Measurements from ENCODE around the gene ZNHIT1.
A peak's percentile ranks its signal among the peaks of the same experiment; 100 is the strongest.

The ZNHIT1 gene

GRCh38 chr7:101172005-101172853 is 45.7 kb upstream of the ZNHIT1 start:
- no peak for DNase-seq (ENCODE audit: low read depth)
- TF ChIP-seq, protein P1, sequence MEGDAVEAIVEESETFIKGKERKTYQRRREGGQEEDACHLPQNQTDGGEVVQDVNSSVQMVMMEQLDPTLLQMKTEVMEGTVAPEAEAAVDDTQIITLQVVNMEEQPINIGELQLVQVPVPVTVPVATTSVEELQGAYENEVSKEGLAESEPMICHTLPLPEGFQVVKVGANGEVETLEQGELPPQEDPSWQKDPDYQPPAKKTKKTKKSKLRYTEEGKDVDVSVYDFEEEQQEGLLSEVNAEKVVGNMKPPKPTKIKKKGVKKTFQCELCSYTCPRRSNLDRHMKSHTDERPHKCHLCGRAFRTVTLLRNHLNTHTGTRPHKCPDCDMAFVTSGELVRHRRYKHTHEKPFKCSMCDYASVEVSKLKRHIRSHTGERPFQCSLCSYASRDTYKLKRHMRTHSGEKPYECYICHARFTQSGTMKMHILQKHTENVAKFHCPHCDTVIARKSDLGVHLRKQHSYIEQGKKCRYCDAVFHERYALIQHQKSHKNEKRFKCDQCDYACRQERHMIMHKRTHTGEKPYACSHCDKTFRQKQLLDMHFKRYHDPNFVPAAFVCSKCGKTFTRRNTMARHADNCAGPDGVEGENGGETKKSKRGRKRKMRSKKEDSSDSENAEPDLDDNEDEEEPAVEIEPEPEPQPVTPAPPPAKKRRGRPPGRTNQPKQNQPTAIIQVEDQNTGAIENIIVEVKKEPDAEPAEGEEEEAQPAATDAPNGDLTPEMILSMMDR (IDR thresholded peaks at IDR 0.05; ENCODE audit: low read length, missing control alignments) = no peak
- H3K4me3 ChIP-seq (replicated peaks; ENCODE audit: low read depth, low read length) = no peak overlapping the region

DNA sequence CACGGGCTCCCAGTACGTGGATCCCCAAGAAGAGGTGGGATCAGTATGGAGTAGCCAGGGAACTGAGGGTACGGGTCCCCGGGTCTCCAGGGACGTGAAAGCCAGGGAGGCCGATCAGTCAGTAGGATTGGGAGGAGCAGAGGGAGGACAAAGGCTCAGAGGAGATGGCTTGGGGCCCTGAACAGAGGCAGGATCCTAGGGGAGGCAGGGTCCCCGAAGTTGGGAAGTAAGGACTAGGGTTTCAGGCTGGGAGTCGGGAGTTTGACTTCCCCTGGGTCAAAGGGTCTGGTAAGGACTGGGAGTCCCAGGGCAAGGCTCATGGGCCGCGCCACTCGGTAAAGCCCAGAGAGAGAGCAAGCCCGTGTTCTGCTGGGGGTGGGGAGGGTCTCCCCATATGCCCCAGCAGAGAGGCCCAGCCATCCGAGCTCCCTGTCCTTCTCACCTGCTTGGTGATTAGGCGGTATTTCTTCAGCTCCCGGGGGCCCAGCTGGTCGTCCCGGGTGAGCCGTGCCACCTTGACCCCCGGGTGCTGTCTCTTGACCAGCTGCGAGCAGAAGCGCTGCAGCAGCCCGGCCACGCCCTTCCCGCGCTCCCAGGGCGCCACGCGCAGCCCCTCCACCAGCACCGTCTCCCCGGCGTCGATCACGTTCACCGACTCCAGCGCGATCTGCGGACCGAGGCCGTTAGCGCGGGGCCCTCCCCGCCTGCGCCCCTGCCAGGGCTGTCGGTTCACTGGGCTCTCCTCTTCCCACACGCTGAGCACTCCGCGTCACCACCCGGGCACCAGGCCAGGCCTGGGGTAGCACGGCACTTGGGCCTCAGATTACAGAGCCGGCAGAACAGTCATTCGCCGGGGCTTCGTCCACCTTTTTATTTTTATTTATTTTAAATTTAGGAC is 44.9 kb upstream of the ZNHIT1 start:
- H3K4me3 ChIP-seq (replicated peaks; ENCODE audit: low read depth, low read length) = no peak overlapping the region
- DNase-seq (ENCODE audit: low read depth) = peak; percentile 78
- TF ChIP-seq, protein P1 (IDR thresholded peaks at IDR 0.05; ENCODE audit: low read length, missing control alignments) = no peak

- H3K4me3 ChIP-seq (replicated peaks; ENCODE audit: low read depth, low read length) = no peak overlapping the region
- DNase-seq (ENCODE audit: low read depth) = peak; percentile 58
- TF ChIP-seq, protein P1 (IDR thresholded peaks at IDR 0.05; ENCODE audit: low read length, missing control alignments) = no peak
Measured at GRCh38 chr7:101173752-101174244, 44.2 kb upstream of the ZNHIT1 start.

DNA sequence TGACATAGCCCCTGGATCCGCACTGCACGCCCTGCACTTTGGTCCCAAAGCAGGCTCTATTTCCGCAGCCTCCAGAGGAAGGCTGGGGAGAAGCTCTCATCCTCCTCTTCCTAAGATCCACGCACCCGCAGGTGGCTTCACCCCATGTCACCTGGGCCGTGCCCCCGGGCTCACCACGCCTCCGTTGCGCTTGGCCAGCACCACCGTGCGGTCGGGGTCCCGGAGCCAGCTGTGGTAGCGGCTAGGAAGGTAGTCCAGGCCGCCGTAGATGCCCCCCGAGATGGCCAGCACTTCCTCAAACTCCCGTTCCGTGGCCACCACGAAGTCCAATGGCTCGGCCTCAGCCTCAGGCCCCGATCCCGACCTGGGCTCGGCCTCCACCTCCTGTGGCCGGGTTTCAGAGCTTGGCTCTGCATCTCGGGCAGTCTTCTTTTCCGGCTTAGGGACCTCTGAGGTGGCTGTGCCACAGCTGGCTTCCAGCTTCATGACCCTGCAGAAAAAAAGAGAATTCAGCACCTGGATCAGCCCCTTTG is 43.6 kb upstream of the ZNHIT1 start:
- no peak overlapping the region for H3K4me3 ChIP-seq (replicated peaks; ENCODE audit: low read depth, low read length)
- no peak for DNase-seq (ENCODE audit: low read depth)
- TF ChIP-seq, protein P1 (IDR thresholded peaks at IDR 0.05; ENCODE audit: low read length, missing control alignments) = no peak

GRCh38 chr7:101175664-101176063 is 42.3 kb upstream of the ZNHIT1 start:
- H3K4me3 ChIP-seq (replicated peaks; ENCODE audit: low read depth, low read length) = no peak overlapping the region
- TF ChIP-seq, protein P1 (IDR thresholded peaks at IDR 0.05; ENCODE audit: low read length, missing control alignments) = no peak
- DNase-seq (ENCODE audit: low read depth) = no peak

GRCh38 chr7:101177644-101178043 is 40.3 kb upstream of the ZNHIT1 start:
- H3K4me3 ChIP-seq (replicated peaks; ENCODE audit: low read depth, low read length) = no peak overlapping the region
- peak; percentile 77 for DNase-seq (ENCODE audit: low read depth)
- TF ChIP-seq, protein P1 (IDR thresholded peaks at IDR 0.05; ENCODE audit: low read length, missing control alignments) = no peak

Data from fibroblast of pulmonary artery (primary cell).